Neural cell (in vitro differentiated cells): ENCODE measurements around the gene TCF25.

ENCODE experiments used
- CTCF ChIP-seq: fragments of 450-650 bp; IDR thresholded peaks from 2 replicates; pipeline ENCODE4 v1.5.1; 2014; ENCODE audit warnings: antibody characterized with exemption, mild to moderate bottlenecking, moderate library complexity; ENCODE audit not compliant: poor library complexity, severe bottlenecking
- EZH2 ChIP-seq: fragments of 200-600, 300-800 bp; shearing (Covaris generic), sonication (generic); IDR thresholded peaks from 2 replicates; pipeline ENCODE4 v1.6.1; 2014; ENCODE audit warnings: antibody characterized with exemption, low read length, borderline replicate concordance, mild to moderate bottlenecking; ENCODE audit not compliant: insufficient read depth, poor library complexity, severe bottlenecking
- TAF1 ChIP-seq: IDR thresholded peaks from 2 replicates; pipeline ENCODE4 v1.6.1; 2012; ENCODE audit warnings: low read depth

- TF ChIP-seq CTCF (no peak), TAF1 (no peak), EZH2 (no peak)
Observed at GRCh38 chr16:89842471-89843408, 30.7 kb upstream of the TCF25 start.
